Measurements from ENCODE around the gene CCDC149.

DNA sequence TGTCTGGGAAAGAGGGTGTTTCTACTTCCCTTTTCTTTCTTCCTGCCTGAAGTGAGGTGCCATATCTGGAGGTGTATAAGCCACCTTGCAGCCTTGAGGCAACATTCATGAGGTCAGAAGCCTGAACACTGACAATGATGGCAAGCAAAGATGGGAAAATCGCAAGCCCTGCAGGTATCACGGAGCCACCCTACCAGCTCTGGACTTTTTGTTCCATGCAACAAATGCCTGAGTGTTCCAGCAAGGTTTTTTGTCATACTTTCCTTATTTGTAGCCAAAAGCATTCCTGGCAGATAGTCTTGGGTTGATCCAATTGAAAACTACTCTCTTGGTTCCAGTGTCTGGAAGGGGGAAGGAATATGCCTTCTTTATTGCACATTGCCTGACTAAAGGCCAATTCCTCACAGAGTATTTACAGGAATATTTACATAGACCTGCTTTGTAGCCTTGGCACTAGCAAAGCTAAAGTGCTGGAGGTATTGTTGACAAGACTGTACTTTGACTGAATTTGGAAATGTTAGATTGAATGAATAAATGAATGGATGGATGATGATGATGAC, 131.8 kb downstream of the CCDC149 start:
- TF ChIP-seq CTCF (IDR thresholded peaks at IDR 0.05; ENCODE audit: insufficient read depth, low read length) (no peak), POLR2AphosphoS5 (IDR thresholded peaks at IDR 0.05; ENCODE audit: low read depth) (no peak), GABPA (IDR thresholded peaks at IDR 0.05; ENCODE audit: low read depth) (no peak)
